Gastrocnemius medialis (tissue), 4 donors: ENCODE data around the gene CALD1.

Source experiments
- POLR2A ChIP-seq, 2 donors: fragments of 450-650 bp; IDR thresholded peaks; one replicate each; pipeline ENCODE4 v1.6.1; 2017; ENCODE audit warnings: antibody characterized with exemption in 2 of 2, mild to moderate bottlenecking in 2 of 2, moderate library complexity in 2 of 2
- TF ChIP-seq, protein P1 (sequence below), 5 experiments: fragments of 450-650 bp in 3 of 5; fragments of 200-600 bp in 2 of 5; sonication (generic) in 2 of 5; IDR thresholded peaks in 4 of 5; conservative IDR thresholded peaks in 1 of 5; 1 replicate in 4 of 5; 2 replicates in 1 of 5; pipeline ENCODE4 v1.5.1; 2016 to 2019; ENCODE audit warnings: antibody characterized with exemption in 5 of 5, mild to moderate bottlenecking in 3 of 5, moderate library complexity in 3 of 5

DNA sequence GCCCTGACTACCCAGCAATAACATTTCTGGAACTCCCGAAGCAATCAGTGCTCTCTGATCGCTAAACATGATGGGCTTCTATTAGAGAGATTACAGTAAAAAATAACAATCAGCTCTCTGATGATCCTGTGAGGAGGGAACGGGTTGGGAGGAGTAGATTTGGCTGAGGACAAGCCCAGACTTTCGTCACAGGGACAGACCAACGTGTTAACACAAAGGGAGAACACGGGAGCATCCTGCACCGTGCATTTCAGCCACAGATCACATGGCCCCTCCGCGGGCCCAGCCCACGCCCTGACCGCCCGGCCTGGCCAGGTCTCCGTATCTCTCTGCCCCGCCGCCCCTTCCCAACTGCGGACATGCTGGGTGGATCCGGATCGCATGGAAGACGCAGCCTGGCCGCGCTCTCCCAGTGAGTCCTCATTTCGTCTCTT lies 111.8 kb downstream of the CALD1 start:
- TF ChIP-seq, protein P1, sequence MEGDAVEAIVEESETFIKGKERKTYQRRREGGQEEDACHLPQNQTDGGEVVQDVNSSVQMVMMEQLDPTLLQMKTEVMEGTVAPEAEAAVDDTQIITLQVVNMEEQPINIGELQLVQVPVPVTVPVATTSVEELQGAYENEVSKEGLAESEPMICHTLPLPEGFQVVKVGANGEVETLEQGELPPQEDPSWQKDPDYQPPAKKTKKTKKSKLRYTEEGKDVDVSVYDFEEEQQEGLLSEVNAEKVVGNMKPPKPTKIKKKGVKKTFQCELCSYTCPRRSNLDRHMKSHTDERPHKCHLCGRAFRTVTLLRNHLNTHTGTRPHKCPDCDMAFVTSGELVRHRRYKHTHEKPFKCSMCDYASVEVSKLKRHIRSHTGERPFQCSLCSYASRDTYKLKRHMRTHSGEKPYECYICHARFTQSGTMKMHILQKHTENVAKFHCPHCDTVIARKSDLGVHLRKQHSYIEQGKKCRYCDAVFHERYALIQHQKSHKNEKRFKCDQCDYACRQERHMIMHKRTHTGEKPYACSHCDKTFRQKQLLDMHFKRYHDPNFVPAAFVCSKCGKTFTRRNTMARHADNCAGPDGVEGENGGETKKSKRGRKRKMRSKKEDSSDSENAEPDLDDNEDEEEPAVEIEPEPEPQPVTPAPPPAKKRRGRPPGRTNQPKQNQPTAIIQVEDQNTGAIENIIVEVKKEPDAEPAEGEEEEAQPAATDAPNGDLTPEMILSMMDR (IDR thresholded peaks at IDR 0.05 in 4 of 5, conservative IDR thresholded peaks at IDR 0.05 in 1 of 5): no peak
- TF ChIP-seq POLR2A (IDR thresholded peaks at IDR 0.05): peak; percentile 29 to 55
